Pancreas (tissue), 10 donors: ENCODE results near the gene RHOH. TPM values are rescaled to one million over a fixed set of nuclear protein-coding genes. Genes with fewer than 3 reads are reported as not detected.
A peak's percentile ranks its signal among the peaks of the same experiment; 100 is the strongest.

Source experiments
- ATAC-seq, 4 donors: fragments of 200-7000 bp; cut with Tn5 transposase; one replicate each; pipeline versions ENCODE4 v1.8.0 to v1.9.1; 2020; ENCODE audit warnings: mild to moderate bottlenecking in 4 of 4, moderate library complexity in 4 of 4
- DNase-seq, 6 donors: peaks; one replicate each; pipeline ENCODE4 v3.0.0-alpha.2; 2020
- FAIRE-seq: peaks from 2 replicates; lab custom pipeline; 2012; peaks lifted over from hg19 to GRCh38; lab: Jason Lieb, UNC
- H3K27ac ChIP-seq, 4 donors: fragments of 200-600 bp; sonication (generic); 1 replicate in 3 of 4; 2 replicates in 1 of 4; pipeline versions ENCODE4 v1.5.0 to v1.8.0; 2020
- H3K27me3 ChIP-seq, 4 donors: fragments of 200-600 bp; one replicate each; pipeline ENCODE4 v1.8.0; 2021
- H3K36me3 ChIP-seq, 3 donors: fragments of 200-600 bp; sonication (generic) in 1 of 3; one replicate each; pipeline versions ENCODE4 v1.5.0 to v1.8.0; 2020 to 2021
- H3K4me1 ChIP-seq, 3 donors: fragments of 200-600 bp; one replicate each; pipeline ENCODE4 v1.8.0; 2021
- H3K4me3 ChIP-seq, 4 donors: fragments of 200-600 bp; sonication (generic) in 2 of 4; one replicate each; pipeline versions ENCODE4 v1.5.0 to v1.8.0; 2020 to 2021
- H3K9me3 ChIP-seq, 4 donors: fragments of 200-600 bp; one replicate each; pipeline ENCODE4 v1.8.0; 2021
- CTCF ChIP-seq, 4 donors: fragments of 200-600 bp; sonication (generic) in 3 of 4; IDR thresholded peaks; one replicate each; pipeline versions ENCODE4 v1.5.0 to v1.8.0; 2021; ENCODE audit warnings: antibody characterized with exemption in 4 of 4
- WGBS, 2 donors: extraction: QIAGEN DNeasy Blood & Tissue Kit; methylation state at CpG; one replicate each; pipeline ENCODE4 v1.1.7; 2013; 5-methylcytosine and 5-hydroxymethylcytosine counted together
- intact Hi-C, 3 donors: fragments of 100-400 bp; cut with DNase I; formaldehyde crosslinking; loops; one replicate each; pipeline versions ENCODE4 v1.11.1 to v1.14.2; 2022
- polyA plus RNA-seq, 2 donors: library from polyadenylated mRNA; stranded (reverse); fragments of 200-250 nt; gene quantifications; one replicate each; pipeline ENCODE4 v1.2.3, GENCODE V29; 2013
- total RNA-seq, 6 donors: library from RNA; stranded (reverse); fragmentation: NEBNext Ultra II Directional in 4 of 6; extraction: Animal tissue kit (Norgen Biotek cat#: 25700) in 4 of 6; gene quantifications; one replicate each; pipeline versions ENCODE4 v1.2.1 to v1.2.4, GENCODE V29; 2021 to 2023
- donor health status: healthy with polysubstance abuse.
- donor health status: DM: no; HTN: no; CAD: no; lungs with moderate emphysema.
- donor health status: DM: no; HTN: no; CAD: no.
- donor health status: control.
- donor health status: control.
- donor health status: Bipolar disorder and iron deficiency.
- donor health status: DM: yes; HTN: yes; CAD: no.
- donor health status: DM: no; HTN: no; CAD: no.
- donor health status: DM: no; HTN: no; CAD: no.
- donor health status: DM: yes; HTN: yes; CAD: no.

RHOH gene
- total and polyA plus RNA-seq, 8 donors = 0.08 to 1.8 (median 0.49) TPM

- Histone ChIP-seq H3K4me3 (no peak overlapping the region), H3K27me3 (no peaks in the 10 kb centered on the region), H3K36me3 (no peaks in the 10 kb centered on the region), H3K27ac (no peak overlapping the region), H3K9me3 (no peaks in the 10 kb centered on the region), H3K4me1 (peaks cover 0 to 22% (median 5%) of the 10 kb centered on the region in 3 donors)
- ATAC-seq (no peak), DNase-seq (no peak), FAIRE-seq (no peak)
- no peak for TF ChIP-seq CTCF (IDR thresholded peaks at IDR 0.05)
- WGBS, 2 donors = 77% methylated on average over 14 of the region's 14 CpGs
- intact Hi-C loops = no loop called here
These were observed 2.1 kb upstream of the RHOH start for GRCh38 chr4:40194602-40195161.

GRCh38 chr4:40195182-40196177 lies 1.4 kb upstream of the RHOH start:
- ATAC-seq (no peak), FAIRE-seq (no peak), DNase-seq (no peak)
- TF ChIP-seq CTCF (IDR thresholded peaks at IDR 0.05) = no peak
- no peaks in the 10 kb centered on the region for H3K27me3 ChIP-seq
- H3K4me1 ChIP-seq = peaks cover 0 to 21% (median 5%) of the 10 kb centered on the region in 3 donors
- 90 to 97% methylated on average over 10 of the region's 10 CpGs for WGBS, 2 donors
- no peaks in the 10 kb centered on the region for H3K9me3 ChIP-seq
- no peak overlapping the region for H3K27ac ChIP-seq
- H3K4me3 ChIP-seq = no peak overlapping the region
- intact Hi-C loops = no loop called here
- no peaks in the 10 kb centered on the region for H3K36me3 ChIP-seq

GRCh38 chr4:40196272-40196671 lies 559 bp upstream of the RHOH start:
- ATAC-seq = no peak
- FAIRE-seq = no peak
- no peak for DNase-seq
- intact Hi-C loops = no loop called here
- no peaks in the 10 kb centered on the region for H3K27me3 ChIP-seq
- no peak overlapping the region for H3K4me3 ChIP-seq
- no peaks in the 10 kb centered on the region for H3K36me3 ChIP-seq
- H3K27ac ChIP-seq = no peak overlapping the region
- H3K9me3 ChIP-seq = no peaks in the 10 kb centered on the region
- no peak for TF ChIP-seq CTCF (IDR thresholded peaks at IDR 0.05)
- WGBS, 2 donors = 93 to 95% methylated on average over 8 of the region's 8 CpGs
- peaks cover 0 to 13% (median 5%) of the 10 kb centered on the region in 3 donors for H3K4me1 ChIP-seq

- WGBS, 2 donors = 80 to 85% methylated on average over 15 of the region's 15 CpGs
- intact Hi-C loops = no loop called here
- FAIRE-seq (no peak), ATAC-seq (no peak), DNase-seq (no peak)
- H3K27ac ChIP-seq = no peak overlapping the region
- H3K4me1 ChIP-seq = no peaks in the 10 kb centered on the region
- H3K27me3 ChIP-seq = no peaks in the 10 kb centered on the region
- H3K36me3 ChIP-seq = no peaks in the 10 kb centered on the region
- no peak for TF ChIP-seq CTCF (IDR thresholded peaks at IDR 0.05)
- H3K9me3 ChIP-seq = no peaks in the 10 kb centered on the region
- H3K4me3 ChIP-seq = peak overlapping the region in 1 of 4 donors; percentile 12
These were observed 1.3 kb downstream of the RHOH start for GRCh38 chr4:40197879-40198689.
